GM12878 (cell line): ENCODE measurements around the gene PALD1. TPM values are rescaled to one million over a fixed set of nuclear protein-coding genes. Genes with fewer than 3 reads are reported as not detected.

ENCODE experiments used
- BCLAF1 ChIP-seq: fragments of 450-650 bp; IDR thresholded peaks from 2 replicates; pipeline ENCODE4 v1.6.1; 2017; ENCODE audit warnings: antibody characterized with exemption, mild to moderate bottlenecking, moderate library complexity
- BMI1 ChIP-seq: fragments of 450-650 bp; IDR thresholded peaks from 2 replicates; pipeline ENCODE4 v1.6.1; 2016; ENCODE audit warnings: mild to moderate bottlenecking, moderate library complexity, borderline replicate concordance
- BRCA1 ChIP-seq: IDR thresholded peaks from 2 replicates; pipeline ENCODE4 v1.6.1; 2011; ENCODE audit warnings: low read depth, low read length, improper control_type of control experiment
- CEBPB ChIP-seq, 2 experiments: fragments of 150-350 bp in 1 of 2; IDR thresholded peaks; 2 replicates each; pipeline ENCODE4 v1.6.1; 2012 to 2014; ENCODE audit warnings: low read depth in 2 of 2, low read length in 2 of 2, borderline replicate concordance in 1 of 2, inconsistent platforms in 1 of 2
- CHD4 ChIP-seq: fragments of 200-600 bp; sonication (generic); IDR thresholded peaks from 2 replicates; pipeline ENCODE4 v1.6.1; 2016; ENCODE audit warnings: mild to moderate bottlenecking
- CREB1 ChIP-seq: IDR thresholded peaks from 2 replicates; pipeline ENCODE4 v1.6.1; 2012; ENCODE audit warnings: low read depth, mild to moderate bottlenecking, inconsistent platforms
- CREM ChIP-seq: IDR thresholded peaks from 2 replicates; pipeline ENCODE4 v1.6.1; 2014; ENCODE audit warnings: antibody characterized with exemption, low read depth
- EP300 ChIP-seq, 2 experiments: fragments of 150-350 bp in 1 of 2; IDR thresholded peaks; 2 replicates each; pipeline ENCODE4 v1.6.1; 2011 to 2012; ENCODE audit warnings: low read depth in 2 of 2, low read length in 2 of 2, borderline replicate concordance in 1 of 2, improper control_type of control experiment in 1 of 2, inconsistent platforms in 1 of 2; ENCODE audit not compliant: control insufficient read depth in 1 of 2
- FOXK2 ChIP-seq: fragments of 450-650 bp; IDR thresholded peaks from 2 replicates; pipeline ENCODE4 v1.6.1; 2017; ENCODE audit warnings: mild to moderate bottlenecking, moderate library complexity
- FOXM1 ChIP-seq: IDR thresholded peaks from 2 replicates; pipeline ENCODE4 v1.6.1; 2012; ENCODE audit warnings: low read depth, mild to moderate bottlenecking, inconsistent platforms, low read length, moderate library complexity
- GATAD2B ChIP-seq: fragments of 450-650 bp; conservative IDR thresholded peaks from 2 replicates; pipeline ENCODE4 v1.6.1; 2017; ENCODE audit warnings: low read depth, mild to moderate bottlenecking, moderate library complexity
- HDAC2 ChIP-seq: fragments of 200-600 bp; sonication (generic); IDR thresholded peaks from 2 replicates; pipeline ENCODE4 v1.6.1; 2017
- HDAC6 ChIP-seq: fragments of 200-600 bp; sonication (generic); IDR thresholded peaks from one replicate; pipeline ENCODE4 v1.8.0; 2017; ENCODE audit warnings: antibody characterized with exemption; ENCODE audit not compliant: unreplicated experiment
- IKZF2 ChIP-seq, 2 experiments: fragments of 450-650 bp; IDR thresholded peaks; 2 replicates each; pipeline ENCODE4 v1.6.1; 2017; ENCODE audit warnings: mild to moderate bottlenecking in 2 of 2, moderate library complexity in 2 of 2
- MEF2B ChIP-seq: fragments of 450-650 bp; IDR thresholded peaks from 2 replicates; pipeline ENCODE4 v1.6.1; 2018; ENCODE audit warnings: mild to moderate bottlenecking, moderate library complexity; ENCODE audit not compliant: partially characterized antibody, poor library complexity, severe bottlenecking
- MXI1 ChIP-seq: fragments of 150-350 bp; IDR thresholded peaks from 2 replicates; pipeline ENCODE4 v1.6.1; 2011; ENCODE audit warnings: low read depth, mild to moderate bottlenecking, inconsistent platforms, low read length, improper control_type of control experiment
- NBN ChIP-seq: fragments of 450-650 bp; IDR thresholded peaks from 2 replicates; pipeline ENCODE4 v1.6.1; 2016
- NFXL1 ChIP-seq: fragments of 450-650 bp; IDR thresholded peaks from 2 replicates; pipeline ENCODE4 v1.6.1; 2017; ENCODE audit warnings: antibody characterized with exemption, mild to moderate bottlenecking, borderline replicate concordance
- PAX5 ChIP-seq: IDR thresholded peaks from 2 replicates; pipeline ENCODE4 v1.6.1; 2011; ENCODE audit warnings: low read depth, low read length, borderline replicate concordance
- POLR2A ChIP-seq: IDR thresholded peaks from 2 replicates; pipeline ENCODE4 v1.6.1; 2011; ENCODE audit warnings: low read depth, mild to moderate bottlenecking, low read length
- RUNX3 ChIP-seq: IDR thresholded peaks from 2 replicates; pipeline ENCODE4 v1.6.1; 2012; ENCODE audit warnings: low read length, inconsistent platforms
- SP1 ChIP-seq: IDR thresholded peaks from one replicate; pipeline ENCODE4 v1.6.1; 2011; ENCODE audit warnings: low read depth, low read length
- STAT1 ChIP-seq: fragments of 450-650 bp; conservative IDR thresholded peaks from 2 replicates; pipeline ENCODE4 v1.6.1; 2014; ENCODE audit warnings: antibody characterized with exemption, mild to moderate bottlenecking
- TCF12 ChIP-seq: IDR thresholded peaks from 2 replicates; pipeline ENCODE4 v1.6.1; 2011; ENCODE audit warnings: low read depth, mild to moderate bottlenecking, low read length
- YBX1 ChIP-seq: fragments of 450-650 bp; IDR thresholded peaks from 2 replicates; pipeline ENCODE4 v1.6.1; 2016; ENCODE audit warnings: antibody characterized with exemption
- ZNF24 ChIP-seq: fragments of 450-650 bp; IDR thresholded peaks from 2 replicates; pipeline ENCODE4 v1.6.1; 2017; ENCODE audit warnings: antibody characterized with exemption, mild to moderate bottlenecking
- ZNF687 ChIP-seq: fragments of 450-650 bp; IDR thresholded peaks from 2 replicates; pipeline ENCODE4 v1.6.1; 2017; ENCODE audit warnings: mild to moderate bottlenecking, moderate library complexity
- polyA plus RNA-seq, 11 experiments: library from polyadenylated mRNA; depleted of rRNA in 4 of 11; unstranded in 6 of 11; stranded (reverse) in 5 of 11; fragments of >200 nt; fragmentation: Nextera tagmentation in 4 of 11; fragmentation: Illumina TruSeq in 1 of 11; extraction: Ambion mirVana in 4 of 11; extraction: Trizol in 1 of 11; gene quantifications; 1 replicate in 1 of 11; 2 replicates in 10 of 11; pipeline versions ENCODE4 v1.2.1 to v1.2.3, GENCODE V29; 2011 to 2016; ENCODE audit warnings: inconsistent platforms in 2 of 11, missing spikeins in 2 of 11, low read depth in 1 of 11
- total RNA-seq, 4 experiments: library from RNA; depleted of rRNA in 3 of 4; stranded (reverse); fragments of >200 nt in 3 of 4; fragmentation: Illumina TruSeq in 1 of 4; extraction: Trizol in 1 of 4; gene quantifications; 2 replicates each; pipeline versions ENCODE4 v1.2.1 to v1.2.3, GENCODE V29; 2013 to 2021

The PALD1 gene
- total and polyA plus RNA-seq, 10 of the 15 experiments (the other 5 are each of a cell fraction or from before 2014, with no cell fraction given): 0.43 to 20.9 (median 9.0) TPM

GRCh38 chr10:70492786-70493659, 14.5 kb downstream of the PALD1 start (continued):
- TF ChIP-seq PAX5: 0 out of 2 replicates have a peak, but pooled peaks have one; percentile 50
- TF ChIP-seq CREM: no peak
- no peak for TF ChIP-seq FOXK2
- TF ChIP-seq ZNF687: 0 out of 2 replicates have a peak, but pooled peaks have one; percentile 13
- no peak for TF ChIP-seq BCLAF1
- TF ChIP-seq RUNX3: peak; percentile 59
- no peak for TF ChIP-seq HDAC6
- TF ChIP-seq ZNF24: no peak
- 0 out of 4 replicates have a peak, but pooled peaks have one; percentile 7 to 23 for TF ChIP-seq EP300 (IDR thresholded peaks at IDR 0.05; ENCODE audit: borderline replicate concordance in 1 of 2, control insufficient read depth in 1 of 2, low read depth in 2 of 2, low read length in 2 of 2)
- no peak for TF ChIP-seq MXI1
- TF ChIP-seq CEBPB (IDR thresholded peaks at IDR 0.05; ENCODE audit: borderline replicate concordance in 1 of 2, low read depth in 2 of 2, low read length in 2 of 2): no peak
- TF ChIP-seq HDAC2: no peak
- TF ChIP-seq CHD4: no peak
- TF ChIP-seq SP1: no peak
- no peak for TF ChIP-seq POLR2A
- TF ChIP-seq GATAD2B: peak; percentile 70
- no peak for TF ChIP-seq BMI1
- TF ChIP-seq IKZF2 (IDR thresholded peaks at IDR 0.05): peak; percentile 87 to 89
- TF ChIP-seq NFXL1: no peak
- no peak for TF ChIP-seq YBX1
- TF ChIP-seq CREB1: no peak
- TF ChIP-seq MEF2B: no peak
- no peak for TF ChIP-seq FOXM1
- TF ChIP-seq STAT1: no peak
- TF ChIP-seq TCF12: no peak
- no peak for TF ChIP-seq BRCA1
- TF ChIP-seq NBN: no peak
